Brain pericyte (primary cell): Measurements from ENCODE around the gene NMT2.

Experiments
- DNase-seq: peaks from one replicate; pipeline ENCODE4 v3.0.0-alpha.2; 2012; ENCODE audit warnings: low read depth, low spot score

Gene NMT2

DNA sequence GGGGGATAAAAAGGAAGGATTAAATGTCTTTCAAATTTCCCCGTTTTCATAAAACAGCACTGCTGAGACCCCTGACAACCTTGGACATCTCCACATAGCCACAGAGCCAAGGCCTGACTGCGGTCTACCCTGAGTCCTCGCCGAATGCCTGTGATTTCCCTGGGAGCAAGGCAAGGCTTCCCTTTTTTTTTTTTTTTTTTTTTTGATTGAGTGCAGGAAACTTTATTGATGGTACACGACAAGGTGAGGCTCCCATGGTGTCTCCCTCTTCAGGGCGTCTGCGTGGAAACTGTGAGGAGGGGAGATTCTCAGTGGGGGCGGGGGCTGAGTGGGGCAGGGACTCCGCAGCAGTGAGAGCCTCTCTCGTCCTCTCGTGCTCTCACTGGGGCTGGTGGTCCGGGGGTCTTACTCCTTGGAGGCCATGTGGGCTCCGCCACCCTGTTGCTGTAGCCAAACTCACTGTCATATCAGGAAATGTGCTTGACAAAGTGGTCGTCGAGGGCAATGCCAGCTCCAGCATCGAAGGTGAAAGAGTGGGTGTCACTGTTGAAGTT, 75.6 kb downstream of the NMT2 start:
- no peak for DNase-seq

GRCh38 chr10:15091418-15091817, 77.1 kb downstream of the NMT2 start:
- no peak for DNase-seq

- DNase-seq, result no peak
These were observed 79.8 kb downstream of the NMT2 start, which contains the start of gene ACBD7 for GRCh38 chr10:15088428-15089261. Gene ACBD7 (minus strand): TSS chr10:15088776. CDS start chr10:15088728, 48 bp downstream.

DNA sequence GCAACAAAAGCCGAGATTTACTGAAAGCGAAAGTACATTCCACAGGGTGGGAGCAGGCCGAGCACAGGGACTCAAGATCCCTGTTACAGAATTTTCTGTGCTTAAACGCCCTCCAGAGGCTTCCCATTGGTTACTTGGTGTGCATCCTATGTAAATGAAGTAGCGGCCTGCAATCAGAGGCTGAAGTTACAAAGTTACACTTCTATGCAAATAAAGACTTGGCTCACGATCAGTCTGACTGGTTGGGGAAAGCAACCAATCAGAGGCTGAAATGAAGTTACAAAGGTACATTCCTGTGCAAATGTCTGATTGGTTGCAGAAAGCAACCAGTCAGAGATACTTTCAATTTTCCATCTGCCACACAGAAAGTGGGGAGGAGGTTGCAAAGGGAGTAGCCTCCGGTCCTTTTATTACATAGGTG, 84.0 kb downstream of the NMT2 start:
- DNase-seq, result peak; percentile 86

GRCh38 chr10:15083674-15084501, 84.6 kb downstream of the NMT2 start:
- no peak for DNase-seq

- DNase-seq, result no peak
These were observed 93.1 kb downstream of the NMT2 start for GRCh38 chr10:15075421-15075820.

DNA sequence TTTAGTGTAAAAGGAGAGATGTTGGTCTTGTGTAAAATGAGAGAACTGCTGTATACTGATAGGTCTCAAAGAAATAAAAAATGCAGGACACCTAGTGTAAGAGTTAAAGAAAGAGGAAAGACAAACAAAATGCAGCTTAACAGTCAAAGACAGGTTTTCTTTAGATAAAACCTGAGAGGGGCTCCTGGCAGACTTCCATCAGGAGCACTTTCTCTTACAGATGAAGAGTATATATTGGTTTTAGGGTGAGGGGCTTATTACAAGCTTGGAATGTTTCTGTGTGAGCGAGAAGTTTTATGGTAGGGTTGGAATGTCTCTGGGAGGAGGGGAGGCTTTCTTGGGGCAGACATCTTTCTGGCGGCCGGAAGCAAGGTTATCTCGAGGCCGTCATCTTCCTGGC, 96.1 kb downstream of the NMT2 start:
- no peak for DNase-seq

- DNase-seq, result no peak
These were observed 99.3 kb downstream of the NMT2 start for GRCh38 chr10:15069230-15069629.

- no peak for DNase-seq
These were observed 99.7 kb downstream of the NMT2 start for GRCh38 chr10:15068802-15069201.

DNA sequence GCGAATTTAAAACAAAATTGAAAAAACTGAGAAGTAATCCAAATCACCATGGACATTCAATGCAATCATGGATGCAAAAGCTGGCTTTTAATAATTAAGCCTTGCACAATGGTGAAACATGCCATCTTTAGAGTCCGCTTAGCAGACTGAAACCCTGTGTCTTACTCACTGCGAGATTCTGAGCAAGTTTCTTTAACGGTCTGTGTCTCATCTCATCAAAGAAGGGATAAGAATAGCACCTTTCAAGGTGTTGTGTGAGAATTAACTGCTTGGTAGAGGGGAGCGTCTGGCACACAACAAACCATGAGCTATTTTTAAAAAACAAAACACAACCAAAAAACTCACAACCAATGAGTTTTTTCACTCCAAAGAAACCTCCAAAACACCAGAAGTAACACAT, 101.3 kb downstream of the NMT2 start:
- DNase-seq, result no peak

DNA sequence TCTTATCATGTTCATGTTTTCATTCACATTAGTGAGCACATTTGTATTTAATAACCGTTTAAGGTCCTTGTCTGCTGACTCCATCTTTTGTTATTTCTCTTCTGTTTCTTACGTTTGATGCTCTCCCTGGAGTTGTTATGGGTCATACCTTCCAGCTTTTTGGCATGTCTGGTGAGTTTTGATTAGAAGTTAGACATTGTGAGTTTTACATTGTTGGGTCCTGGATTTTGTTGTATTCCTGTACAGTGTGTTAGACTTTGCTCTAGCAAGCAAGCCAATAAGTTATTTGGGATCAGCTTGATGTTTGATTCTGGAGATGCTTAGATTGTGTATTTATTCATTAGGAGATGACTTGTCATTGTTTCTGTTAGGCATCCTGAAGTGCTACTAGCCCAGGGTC, 107.9 kb downstream of the NMT2 start:
- DNase-seq, result no peak

DNA sequence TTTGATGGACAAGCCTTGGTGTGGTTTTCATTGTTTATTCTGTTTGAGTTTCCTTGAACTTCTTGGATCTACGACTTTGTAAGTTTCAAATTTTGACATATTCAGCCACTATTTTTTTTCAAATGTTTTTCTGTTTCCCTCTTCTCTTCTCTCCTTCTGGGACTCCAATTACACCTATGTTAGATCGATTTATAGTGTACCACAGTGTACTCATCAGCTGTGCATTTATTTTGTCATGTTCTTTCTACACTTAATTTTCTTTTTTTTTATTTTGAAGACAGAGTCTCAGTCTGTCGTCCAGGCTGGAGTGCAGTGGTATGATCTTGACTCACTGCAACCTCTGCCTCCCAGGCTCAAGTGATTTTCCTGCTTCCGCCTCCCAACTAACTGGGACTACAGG, 108.6 kb downstream of the NMT2 start:
- no peak for DNase-seq

DNA sequence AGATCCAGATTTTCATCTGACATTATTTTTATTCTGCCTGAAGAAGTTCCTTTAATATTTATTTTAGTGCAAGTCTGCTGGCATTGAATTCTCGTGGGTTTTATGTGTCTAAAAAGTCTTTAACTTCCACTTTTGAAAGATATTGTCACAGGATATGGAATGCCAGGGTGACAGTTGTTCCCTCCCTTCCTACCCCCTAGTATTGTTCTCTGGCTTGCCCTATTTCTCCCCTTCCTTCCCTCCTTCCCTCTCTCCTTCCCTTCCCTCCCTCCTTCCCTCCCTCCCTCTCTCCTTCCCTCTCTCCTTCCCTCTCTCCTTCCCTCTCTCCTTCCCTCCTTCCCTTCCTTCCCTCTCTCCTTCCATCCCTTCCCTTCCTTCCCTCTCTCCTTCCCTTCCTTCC, 109.8 kb downstream of the NMT2 start:
- DNase-seq, result no peak
